Thyroid gland (tissue), 4 donors: ENCODE results near the gene HELQ. TPM values are rescaled to one million over a fixed set of nuclear protein-coding genes. Genes with fewer than 3 reads are reported as not detected.
"Not testable (repeated sequence)": the region's sequence is repeated elsewhere in the genome, so short reads cannot be mapped to it uniquely, and the experiment has no call there.

Source experiments
- DNase-seq, 2 donors: peaks; one replicate each; pipeline ENCODE4 v3.0.0-alpha.2; 2019
- H3K27ac ChIP-seq, 3 donors: fragments of 200-600 bp; sonication (generic); 1 replicate in 2 of 3; 2 replicates in 1 of 3; pipeline ENCODE4 v1.5.1; 2016 to 2019; ENCODE audit warnings: mild to moderate bottlenecking in 1 of 3, moderate library complexity in 1 of 3
- H3K27me3 ChIP-seq: fragments of 200-600 bp; sonication (generic); one replicate; pipeline ENCODE4 v1.5.1; 2019
- H3K36me3 ChIP-seq, 2 donors: fragments of 200-600 bp; sonication (generic); one replicate each; pipeline ENCODE4 v1.5.1; 2016 to 2019
- H3K4me1 ChIP-seq, 2 donors: fragments of 200-600 bp; sonication (generic); one replicate each; pipeline ENCODE4 v1.5.1; 2017 to 2019
- H3K4me3 ChIP-seq, 3 donors: fragments of 200-600 bp; sonication (generic); replicated peaks in 1 of 3; 1 replicate in 2 of 3; 2 replicates in 1 of 3; pipeline ENCODE4 v1.5.1; 2016; ENCODE audit warnings: mild to moderate bottlenecking in 1 of 3
- H3K9me3 ChIP-seq: fragments of 200-600 bp; sonication (generic); one replicate; pipeline ENCODE4 v1.5.1; 2017
- CTCF ChIP-seq, 6 experiments: fragments of 200-600 bp in 3 of 6; fragments of 450-650 bp in 3 of 6; sonication (generic) in 3 of 6; IDR thresholded peaks; one replicate each; pipeline ENCODE4 v1.5.1; 2016 to 2019; ENCODE audit warnings: antibody characterized with exemption in 6 of 6, mild to moderate bottlenecking in 2 of 6, inconsistent platforms in 1 of 6, moderate library complexity in 1 of 6
- POLR2A ChIP-seq, 2 donors: fragments of 450-650 bp; IDR thresholded peaks; one replicate each; pipeline ENCODE4 v1.6.1; 2017; ENCODE audit warnings: antibody characterized with exemption in 2 of 2, mild to moderate bottlenecking in 2 of 2, moderate library complexity in 1 of 2
- WGBS, 2 donors: methylation state at CpG; one replicate each; pipeline ENCODE4 v1.1.5; 2017; 5-methylcytosine and 5-hydroxymethylcytosine counted together
- intact Hi-C: fragments of 100-400 bp; cut with DNase I; formaldehyde crosslinking; loops from one replicate; pipeline ENCODE4 v1.15.1; 2023
- total RNA-seq, 4 donors: library from RNA; depleted of rRNA; stranded (reverse); fragments of >200 nt; gene quantifications; one replicate each; pipeline ENCODE4 v1.2.3, GENCODE V29; 2016

The HELQ gene
- total RNA-seq, 4 donors from 2014 or later: 20.6 to 39.9 (median 28.5) TPM

- intact Hi-C loops: no loop called here
- no peak for TF ChIP-seq CTCF (IDR thresholded peaks at IDR 0.05)
- no peak for TF ChIP-seq POLR2A (IDR thresholded peaks at IDR 0.05)
- no peaks in the 10 kb centered on the region for H3K36me3 ChIP-seq
Measured at GRCh38 chr4:83498187-83498586, 42.6 kb upstream of the HELQ start.

GRCh38 chr4:83496085-83496917 lies 40.7 kb upstream of the HELQ start:
- H3K9me3 ChIP-seq, DNase-seq, H3K36me3 ChIP-seq, H3K4me1 ChIP-seq, H3K27me3 ChIP-seq, intact Hi-C loops, H3K27ac ChIP-seq, H3K4me3 ChIP-seq: not testable (repeated sequence)
- WGBS, 2 donors: 86 to 91% methylated on average over 8 of the region's 8 CpGs

More at GRCh38 chr4:83498187-83498586, 42.6 kb upstream of the HELQ start:
- no peak for DNase-seq
- Histone ChIP-seq H3K4me3 (no peak overlapping the region), H3K27ac (no peak overlapping the region), H3K4me1 (no peaks in the 10 kb centered on the region), H3K27me3 (no peaks in the 10 kb centered on the region), H3K9me3 (no peaks in the 10 kb centered on the region)
- WGBS, 2 donors: 97 to 100% methylated on average over 1 of the region's 1 CpG

DNA sequence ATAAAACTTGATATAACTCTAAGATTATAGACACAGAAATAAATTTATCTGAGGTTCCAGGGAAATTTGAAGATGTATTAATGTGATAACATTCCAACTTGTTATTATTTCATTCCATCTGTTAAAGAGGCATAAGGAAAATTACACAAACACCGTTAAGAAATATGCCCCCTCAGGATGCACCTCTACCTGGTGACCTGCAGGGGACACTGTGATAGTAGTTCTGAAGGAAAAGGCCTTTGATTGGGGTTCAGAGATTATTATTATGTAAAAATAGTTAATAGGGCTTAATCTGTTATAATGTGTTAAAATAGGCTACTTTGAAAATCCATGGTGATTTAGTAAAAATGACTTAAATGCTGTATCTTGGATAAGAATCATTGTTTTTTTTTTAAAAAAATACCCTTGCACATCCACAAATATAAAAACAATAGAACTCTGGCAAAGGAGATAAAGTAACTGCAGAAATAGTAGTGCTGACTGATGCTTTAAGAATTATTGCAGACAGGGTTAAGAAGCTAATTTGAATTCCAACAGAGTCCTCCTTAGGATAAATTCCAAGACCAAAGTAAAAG lies 35.3 kb upstream of the HELQ start:
- H3K27ac ChIP-seq: no peak overlapping the region
- no peaks in the 10 kb centered on the region for H3K27me3 ChIP-seq
- no peaks in the 10 kb centered on the region for H3K4me1 ChIP-seq
- H3K9me3 ChIP-seq: no peaks in the 10 kb centered on the region
- no peaks in the 10 kb centered on the region for H3K36me3 ChIP-seq
- H3K4me3 ChIP-seq: no peak overlapping the region
- TF ChIP-seq POLR2A (IDR thresholded peaks at IDR 0.05): no peak
- peak; percentile 57 to 71 (median 64) for TF ChIP-seq CTCF (IDR thresholded peaks at IDR 0.05)
- intact Hi-C loops: no loop called here
- 2 to 3% methylated on average over 1 of the region's 1 CpG for WGBS, 2 donors
- no peak for DNase-seq

GRCh38 chr4:83489711-83490326 lies 34.2 kb upstream of the HELQ start:
- WGBS, 2 donors: 23 to 28% methylated on average over 1 of the region's 1 CpG
- H3K9me3 ChIP-seq: no peaks in the 10 kb centered on the region
- intact Hi-C loops: no loop called here

GRCh38 chr4:83486457-83487129 lies 31.0 kb upstream of the HELQ start:
- Histone ChIP-seq H3K27me3 (no peaks in the 10 kb centered on the region), H3K9me3 (no peaks in the 10 kb centered on the region), H3K4me3 (no peak overlapping the region), H3K27ac (no peak overlapping the region), H3K4me1 (peaks cover 0 to 7% of the 10 kb centered on the region in 2 donors), H3K36me3 (no peaks in the 10 kb centered on the region)
- no peak for TF ChIP-seq CTCF (IDR thresholded peaks at IDR 0.05)
- no peak for TF ChIP-seq POLR2A (IDR thresholded peaks at IDR 0.05)
- 93% methylated on average over 3 of the region's 3 CpGs for WGBS, 2 donors
- intact Hi-C loops: no loop called here
- no peak for DNase-seq

More at GRCh38 chr4:83489711-83490326, 34.2 kb upstream of the HELQ start:
- DNase-seq: no peak
- TF ChIP-seq POLR2A (IDR thresholded peaks at IDR 0.05): no peak
- Histone ChIP-seq H3K36me3 (no peaks in the 10 kb centered on the region), H3K27ac (no peak overlapping the region), H3K27me3 (no peaks in the 10 kb centered on the region), H3K4me1 (peaks cover 0 to 4% of the 10 kb centered on the region in 2 donors), H3K4me3 (no peak overlapping the region)
